Naive B cell (primary cell): Measurements from ENCODE around the gene FAM210A. TPM values are rescaled to one million over a fixed set of nuclear protein-coding genes. Genes with fewer than 3 reads are reported as not detected.
A peak's percentile ranks its signal among the peaks of the same experiment; 100 is the strongest.

Source experiments
- ATAC-seq, 2 donors: fragments of 150-1000 bp; cut with Tn5 transposase; 2 replicates each; pipeline ENCODE4 v1.10.0; 2021; ENCODE audit warnings: low read depth in 2 of 2, mild to moderate bottlenecking in 2 of 2, moderate library complexity in 2 of 2
- DNase-seq: peaks from one replicate; pipeline ENCODE4 v3.0.0; 2022
- H3K27ac Mint-ChIP-seq, 6 donors: one replicate each; pipeline ENCODE4 v1.8.0; 2020 to 2022; ENCODE audit warnings: mild to moderate bottlenecking in 6 of 6, mixed read lengths in 6 of 6, moderate library complexity in 5 of 6, inconsistent platforms in 2 of 6
- H3K27me3 Mint-ChIP-seq, 3 donors: one replicate each; pipeline ENCODE4 v1.8.0; 2021 to 2022; ENCODE audit warnings: mixed read lengths in 3 of 3, mild to moderate bottlenecking in 1 of 3
- H3K36me3 Mint-ChIP-seq, 2 donors: one replicate each; pipeline ENCODE4 v1.8.0; 2020 to 2022; ENCODE audit warnings: mixed read lengths in 2 of 2, inconsistent platforms in 1 of 2, mild to moderate bottlenecking in 1 of 2
- H3K4me1 Mint-ChIP-seq, 3 donors: one replicate each; pipeline ENCODE4 v1.8.0; 2020 to 2022; ENCODE audit warnings: mixed read lengths in 3 of 3, inconsistent platforms in 1 of 3, mild to moderate bottlenecking in 1 of 3, moderate library complexity in 1 of 3
- H3K4me3 Mint-ChIP-seq, 8 donors: one replicate each; pipeline ENCODE4 v1.8.0; 2020 to 2022; ENCODE audit warnings: mild to moderate bottlenecking in 8 of 8, mixed read lengths in 8 of 8, moderate library complexity in 8 of 8, inconsistent platforms in 2 of 8
- H3K9me3 Mint-ChIP-seq, 7 donors: one replicate each; pipeline ENCODE4 v1.8.0; 2020 to 2022; ENCODE audit warnings: mixed read lengths in 7 of 7, mild to moderate bottlenecking in 5 of 7, inconsistent platforms in 2 of 7, moderate library complexity in 1 of 7
- polyA plus RNA-seq, 6 donors: library from polyadenylated mRNA; unstranded; fragments of 300-500 nt; fragmentation: Illumina TruSeq; gene quantifications; one replicate each; pipeline ENCODE4 v1.2.3, GENCODE V29; 2021; ENCODE audit warnings: low read depth in 6 of 6

FAM210A gene
- polyA plus RNA-seq, 6 donors from 2014 or later = 10.8 to 22.7 (median 17.3) TPM

GRCh38 chr18:13633700-13634099, 92.7 kb downstream of the FAM210A start:
- H3K27me3 Mint-ChIP-seq = no peaks in the 10 kb centered on the region
- no peaks in the 10 kb centered on the region for H3K36me3 Mint-ChIP-seq
- H3K4me1 Mint-ChIP-seq = peaks cover 4 to 10% (median 8%) of the 10 kb centered on the region in 3 donors
- H3K4me3 Mint-ChIP-seq = no peak overlapping the region
- DNase-seq (no peak), ATAC-seq (no peak)
- H3K9me3 Mint-ChIP-seq = no peaks in the 10 kb centered on the region
- peak overlapping the region in 1 of 6 donors; percentile 15 for H3K27ac Mint-ChIP-seq

GRCh38 chr18:13630716-13631268, 95.6 kb downstream of the FAM210A start:
- Mint-ChIP-seq H3K27ac (no peak overlapping the region), H3K27me3 (no peaks in the 10 kb centered on the region), H3K4me3 (no peak overlapping the region), H3K36me3 (no peaks in the 10 kb centered on the region), H3K4me1 (peaks cover 8 to 15% (median 11%) of the 10 kb centered on the region in 3 donors), H3K9me3 (no peaks in the 10 kb centered on the region)
- ATAC-seq (no peak), DNase-seq (no peak)

- Mint-ChIP-seq H3K27me3 (no peaks in the 10 kb centered on the region), H3K9me3 (no peaks in the 10 kb centered on the region), H3K36me3 (no peaks in the 10 kb centered on the region), H3K27ac (peak overlapping the region; percentile 66 to 88 (median 82)), H3K4me1 (peaks cover 8 to 15% (median 11%) of the 10 kb centered on the region in 3 donors), H3K4me3 (no peak overlapping the region)
- peak; percentile 73 for DNase-seq
- peak; percentile 93 to 94 for ATAC-seq
Measured at GRCh38 chr18:13629841-13630715, 96.3 kb downstream of the FAM210A start.

- Mint-ChIP-seq H3K27me3 (no peaks in the 10 kb centered on the region), H3K9me3 (no peaks in the 10 kb centered on the region), H3K4me1 (peaks cover 8 to 18% (median 11%) of the 10 kb centered on the region in 3 donors), H3K36me3 (no peaks in the 10 kb centered on the region), H3K27ac (peak overlapping the region in 5 of 6 donors; percentile 43 to 83 (median 76)), H3K4me3 (no peak overlapping the region)
- DNase-seq (no peak), ATAC-seq (no peak)
Measured at GRCh38 chr18:13628211-13628610, 98.1 kb downstream of the FAM210A start.

GRCh38 chr18:13627639-13628038, 98.7 kb downstream of the FAM210A start:
- no peak for ATAC-seq
- Mint-ChIP-seq H3K27ac (peak overlapping the region in 3 of 6 donors; percentile 75 to 83 (median 78)), H3K36me3 (no peaks in the 10 kb centered on the region), H3K27me3 (no peaks in the 10 kb centered on the region), H3K4me3 (no peak overlapping the region), H3K9me3 (no peaks in the 10 kb centered on the region), H3K4me1 (peaks cover 8 to 22% (median 11%) of the 10 kb centered on the region in 3 donors)
- DNase-seq = no peak

- H3K4me1 Mint-ChIP-seq = peaks cover 8 to 22% (median 11%) of the 10 kb centered on the region in 3 donors
- H3K27me3 Mint-ChIP-seq = no peaks in the 10 kb centered on the region
- no peaks in the 10 kb centered on the region for H3K9me3 Mint-ChIP-seq
- ATAC-seq (no peak), DNase-seq (no peak)
- peak overlapping the region in 3 of 6 donors; percentile 60 to 81 (median 69) for H3K27ac Mint-ChIP-seq
- H3K36me3 Mint-ChIP-seq = no peaks in the 10 kb centered on the region
- no peak overlapping the region for H3K4me3 Mint-ChIP-seq
Measured at GRCh38 chr18:13626544-13626908, 99.8 kb downstream of the FAM210A start.

- Mint-ChIP-seq H3K36me3 (no peaks in the 10 kb centered on the region), H3K4me1 (peaks cover 8 to 22% (median 11%) of the 10 kb centered on the region in 3 donors), H3K27me3 (no peaks in the 10 kb centered on the region), H3K9me3 (no peaks in the 10 kb centered on the region), H3K27ac (peak overlapping the region in 3 of 6 donors; percentile 52 to 81 (median 56)), H3K4me3 (no peak overlapping the region)
- DNase-seq (no peak), ATAC-seq (no peak)
Measured at GRCh38 chr18:13625843-13626543, 100.4 kb downstream of the FAM210A start.

GRCh38 chr18:13625355-13625754, 101.0 kb downstream of the FAM210A start:
- peaks cover 11 to 27% (median 14%) of the 10 kb centered on the region in 3 donors for H3K4me1 Mint-ChIP-seq
- H3K36me3 Mint-ChIP-seq = no peaks in the 10 kb centered on the region
- no peak overlapping the region for H3K4me3 Mint-ChIP-seq
- DNase-seq (no peak), ATAC-seq (no peak)
- H3K9me3 Mint-ChIP-seq = no peaks in the 10 kb centered on the region
- peak overlapping the region in 2 of 6 donors; percentile 33 to 48 for H3K27ac Mint-ChIP-seq
- H3K27me3 Mint-ChIP-seq = no peaks in the 10 kb centered on the region

GRCh38 chr18:13624563-13625237, 101.7 kb downstream of the FAM210A start:
- no peak for ATAC-seq
- H3K4me1 Mint-ChIP-seq = peaks cover 10 to 25% (median 11%) of the 10 kb centered on the region in 3 donors
- peak overlapping the region in 3 of 6 donors; percentile 33 to 56 (median 48) for H3K27ac Mint-ChIP-seq
- H3K36me3 Mint-ChIP-seq = no peaks in the 10 kb centered on the region
- no peaks in the 10 kb centered on the region for H3K27me3 Mint-ChIP-seq
- no peak for DNase-seq
- no peaks in the 10 kb centered on the region for H3K9me3 Mint-ChIP-seq
- no peak overlapping the region for H3K4me3 Mint-ChIP-seq

GRCh38 chr18:13623871-13624270, 102.5 kb downstream of the FAM210A start:
- H3K27ac Mint-ChIP-seq = peak overlapping the region in 4 of 6 donors; percentile 23 to 60 (median 38)

GRCh38 chr18:13623348-13623747, 103.0 kb downstream of the FAM210A start:
- Mint-ChIP-seq H3K4me3 (no peak overlapping the region), H3K9me3 (no peaks in the 10 kb centered on the region), H3K27me3 (no peaks in the 10 kb centered on the region), H3K27ac (peak overlapping the region in 3 of 6 donors; percentile 53 to 64 (median 60)), H3K36me3 (no peaks in the 10 kb centered on the region), H3K4me1 (peaks cover 7 to 17% (median 8%) of the 10 kb centered on the region in 3 donors)
- no peak for ATAC-seq
- DNase-seq = no peak

More at GRCh38 chr18:13623871-13624270, 102.5 kb downstream of the FAM210A start:
- H3K36me3 Mint-ChIP-seq = no peaks in the 10 kb centered on the region
- H3K9me3 Mint-ChIP-seq = no peaks in the 10 kb centered on the region
- DNase-seq (no peak), ATAC-seq (no peak)
- no peak overlapping the region for H3K4me3 Mint-ChIP-seq
- H3K27me3 Mint-ChIP-seq = no peaks in the 10 kb centered on the region
- H3K4me1 Mint-ChIP-seq = peaks cover 9 to 21% (median 10%) of the 10 kb centered on the region in 3 donors

GRCh38 chr18:13622751-13623150, 103.6 kb downstream of the FAM210A start:
- no peaks in the 10 kb centered on the region for H3K9me3 Mint-ChIP-seq
- DNase-seq (no peak), ATAC-seq (no peak)
- no peaks in the 10 kb centered on the region for H3K27me3 Mint-ChIP-seq
- peak overlapping the region in 2 of 6 donors; percentile 64 to 86 for H3K27ac Mint-ChIP-seq
- H3K4me3 Mint-ChIP-seq = no peak overlapping the region
- H3K4me1 Mint-ChIP-seq = peaks cover 6 to 21% (median 11%) of the 10 kb centered on the region in 3 donors
- H3K36me3 Mint-ChIP-seq = no peaks in the 10 kb centered on the region
